Keratinocyte (primary cell): ENCODE data around the gene LRRC2.

Source experiments
- EZH2 ChIP-seq: IDR thresholded peaks from one replicate; pipeline ENCODE4 v1.6.1; 2012; ENCODE audit warnings: inconsistent platforms, mild to moderate bottlenecking, low read length, moderate library complexity
- TF ChIP-seq, protein P1 (sequence below), 3 experiments: IDR thresholded peaks in 1 of 3; conservative IDR thresholded peaks in 1 of 3; optimal IDR thresholded peaks in 1 of 3; 2 replicates in 2 of 3; 3 replicates in 1 of 3; pipeline versions ENCODE3 to v1.5.1; 2011; ENCODE audit warnings: low read length in 3 of 3, mild to moderate bottlenecking in 3 of 3, moderate library complexity in 2 of 3, control low read depth in 1 of 3, inconsistent platforms in 1 of 3; ENCODE audit not compliant: insufficient read depth in 2 of 3; ENCODE audit errors: extremely low read depth in 1 of 3

DNA sequence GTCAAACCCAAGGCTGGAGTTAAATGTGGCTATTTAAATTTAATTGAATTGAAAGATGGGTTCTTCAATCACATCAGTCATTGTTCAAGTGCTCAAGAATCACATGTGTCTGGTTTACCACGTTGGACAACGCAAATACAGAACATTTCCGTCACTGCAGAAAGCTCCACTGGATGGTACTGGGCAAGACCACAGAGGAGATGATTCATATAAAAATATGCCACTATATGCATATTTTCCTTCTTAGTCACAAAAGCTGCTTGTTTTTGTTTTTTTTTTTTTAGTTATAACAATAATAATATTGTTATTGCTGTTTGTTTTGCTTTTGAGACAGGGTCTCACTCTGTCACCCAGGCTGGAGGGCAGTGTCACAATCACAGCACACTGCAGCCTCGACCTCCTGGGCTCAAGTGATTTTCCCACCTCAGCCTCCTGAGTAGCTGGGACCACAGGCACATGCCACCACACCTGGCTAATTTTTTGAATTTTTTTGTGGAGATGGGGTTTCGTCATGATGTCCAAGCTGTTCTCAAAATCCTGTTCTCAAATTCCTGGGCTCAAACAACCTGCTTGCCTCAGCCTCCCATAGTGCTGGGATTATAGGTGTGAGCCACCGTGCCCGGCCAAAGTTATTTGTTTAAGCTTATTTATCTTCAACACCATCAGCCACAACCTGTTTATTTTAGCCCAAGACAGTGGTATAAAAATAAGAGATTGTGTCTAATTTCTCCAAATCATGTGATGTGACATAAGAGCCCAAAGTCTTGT is 48.9 kb downstream of the LRRC2 start:
- TF ChIP-seq, protein P1, sequence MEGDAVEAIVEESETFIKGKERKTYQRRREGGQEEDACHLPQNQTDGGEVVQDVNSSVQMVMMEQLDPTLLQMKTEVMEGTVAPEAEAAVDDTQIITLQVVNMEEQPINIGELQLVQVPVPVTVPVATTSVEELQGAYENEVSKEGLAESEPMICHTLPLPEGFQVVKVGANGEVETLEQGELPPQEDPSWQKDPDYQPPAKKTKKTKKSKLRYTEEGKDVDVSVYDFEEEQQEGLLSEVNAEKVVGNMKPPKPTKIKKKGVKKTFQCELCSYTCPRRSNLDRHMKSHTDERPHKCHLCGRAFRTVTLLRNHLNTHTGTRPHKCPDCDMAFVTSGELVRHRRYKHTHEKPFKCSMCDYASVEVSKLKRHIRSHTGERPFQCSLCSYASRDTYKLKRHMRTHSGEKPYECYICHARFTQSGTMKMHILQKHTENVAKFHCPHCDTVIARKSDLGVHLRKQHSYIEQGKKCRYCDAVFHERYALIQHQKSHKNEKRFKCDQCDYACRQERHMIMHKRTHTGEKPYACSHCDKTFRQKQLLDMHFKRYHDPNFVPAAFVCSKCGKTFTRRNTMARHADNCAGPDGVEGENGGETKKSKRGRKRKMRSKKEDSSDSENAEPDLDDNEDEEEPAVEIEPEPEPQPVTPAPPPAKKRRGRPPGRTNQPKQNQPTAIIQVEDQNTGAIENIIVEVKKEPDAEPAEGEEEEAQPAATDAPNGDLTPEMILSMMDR (optimal IDR thresholded peaks at IDR 0.05 in 1 of 3, IDR thresholded peaks at IDR 0.05 in 1 of 3, conservative IDR thresholded peaks at IDR 0.05 in 1 of 3; ENCODE audit: extremely low read depth in 1 of 3, insufficient read depth in 2 of 3, low read length in 3 of 3) = no peak
- TF ChIP-seq EZH2 = no peak
